Neutrophil (primary cell): ENCODE data around the gene NT5C1B.

Source experiments
- H3K27ac ChIP-seq: fragments of 200-600 bp; sonication (generic); 2 replicates; pipeline ENCODE4 v1.5.1; 2016; ENCODE audit warnings: mild to moderate bottlenecking, moderate library complexity
- H3K27me3 ChIP-seq: fragments of 200-600 bp; sonication (generic); 2 replicates; pipeline ENCODE4 v1.6.0; 2016; ENCODE audit warnings: mild to moderate bottlenecking
- H3K36me3 ChIP-seq: fragments of 200-600 bp; sonication (generic); 2 replicates; pipeline ENCODE4 v1.5.1; 2017
- H3K4me1 ChIP-seq, 2 experiments: fragments of 200-600 bp in 1 of 2; sonication (generic) in 1 of 2; 1 replicate in 1 of 2; 2 replicates in 1 of 2; pipeline versions ENCODE4 v1.5.1 to v1.6.1; 2013 to 2016; ENCODE audit warnings: low read depth in 1 of 2, low read length in 1 of 2, mild to moderate bottlenecking in 1 of 2, moderate library complexity in 1 of 2; ENCODE audit not compliant: control insufficient read depth in 1 of 2, insufficient read depth in 1 of 2
- H3K4me3 ChIP-seq, 2 experiments: fragments of 200-600 bp in 1 of 2; sonication (generic) in 1 of 2; 1 replicate in 1 of 2; 2 replicates in 1 of 2; pipeline ENCODE4 v1.5.1; 2013 to 2016; ENCODE audit warnings: low read depth in 1 of 2, low read length in 1 of 2, mild to moderate bottlenecking in 1 of 2, moderate library complexity in 1 of 2
- H3K9me3 ChIP-seq: fragments of 200-600 bp; sonication (generic); 2 replicates; pipeline ENCODE4 v1.5.1; 2016
- CTCF ChIP-seq: fragments of 200-600 bp; sonication (generic); IDR thresholded peaks from 2 replicates; pipeline ENCODE4 v1.5.1; 2016; ENCODE audit warnings: antibody characterized with exemption

The NT5C1B gene

GRCh38 chr2:18592372-18592771, 3.0 kb upstream of the NT5C1B start:
- H3K27ac ChIP-seq, result no peak overlapping the region
- no peak for TF ChIP-seq CTCF
- H3K4me1 ChIP-seq, result no peaks in the 10 kb centered on the region
- no peaks in the 10 kb centered on the region for H3K36me3 ChIP-seq
- H3K27me3 ChIP-seq, result no peaks in the 10 kb centered on the region
- H3K4me3 ChIP-seq, result no peak overlapping the region
- H3K9me3 ChIP-seq, result no peaks in the 10 kb centered on the region

GRCh38 chr2:18588802-18589201, 567 bp downstream of the NT5C1B start:
- Histone ChIP-seq H3K4me3 (no peak overlapping the region), H3K27me3 (no peaks in the 10 kb centered on the region), H3K36me3 (no peaks in the 10 kb centered on the region), H3K4me1 (no peaks in the 10 kb centered on the region), H3K9me3 (no peaks in the 10 kb centered on the region), H3K27ac (no peak overlapping the region)
- TF ChIP-seq CTCF, result no peak

- Histone ChIP-seq H3K9me3 (no peaks in the 10 kb centered on the region), H3K27me3 (no peaks in the 10 kb centered on the region), H3K4me3 (no peak overlapping the region), H3K36me3 (no peaks in the 10 kb centered on the region), H3K4me1 (no peaks in the 10 kb centered on the region), H3K27ac (no peak overlapping the region)
- no peak for TF ChIP-seq CTCF
These were observed 1.3 kb downstream of the NT5C1B start for GRCh38 chr2:18588049-18588448.

- Histone ChIP-seq H3K4me1 (no peaks in the 10 kb centered on the region), H3K27ac (no peak overlapping the region), H3K27me3 (no peaks in the 10 kb centered on the region), H3K4me3 (no peak overlapping the region), H3K9me3 (no peaks in the 10 kb centered on the region), H3K36me3 (no peaks in the 10 kb centered on the region)
- no peak for TF ChIP-seq CTCF
These were observed 3.8 kb downstream of the NT5C1B start for GRCh38 chr2:18585526-18585925.

- no peaks in the 10 kb centered on the region for H3K9me3 ChIP-seq
- H3K27ac ChIP-seq, result no peak overlapping the region
- H3K27me3 ChIP-seq, result no peaks in the 10 kb centered on the region
- no peak for TF ChIP-seq CTCF
- no peaks in the 10 kb centered on the region for H3K36me3 ChIP-seq
- no peak overlapping the region for H3K4me3 ChIP-seq
- H3K4me1 ChIP-seq, result no peaks in the 10 kb centered on the region
These were observed 4.8 kb downstream of the NT5C1B start for GRCh38 chr2:18584608-18584954.

GRCh38 chr2:18583905-18584607, 5.3 kb downstream of the NT5C1B start:
- Histone ChIP-seq H3K27me3 (no peaks in the 10 kb centered on the region), H3K27ac (no peak overlapping the region), H3K4me1 (no peaks in the 10 kb centered on the region), H3K9me3 (no peaks in the 10 kb centered on the region), H3K36me3 (no peaks in the 10 kb centered on the region), H3K4me3 (no peak overlapping the region)
- TF ChIP-seq CTCF, result no peak
